CD14-positive monocyte (primary cell): ENCODE results near the gene DNAH11. TPM values are rescaled to one million over a fixed set of nuclear protein-coding genes. Genes with fewer than 3 reads are reported as not detected.
"Not testable (repeated sequence)": the region's sequence is repeated elsewhere in the genome, so short reads cannot be mapped to it uniquely, and the experiment has no call there.

Source experiments
- DNase-seq, 3 donors: peaks; one replicate each; pipeline ENCODE4 v3.0.0-alpha.2; 2011 to 2022
- H2AFZ ChIP-seq: 2 replicates; pipeline ENCODE4 v1.6.0; 2012; ENCODE audit warnings: mild to moderate bottlenecking, low read depth, low read length, inconsistent platforms; ENCODE audit not compliant: insufficient read depth, poor library complexity, severe bottlenecking
- H3K27ac ChIP-seq, 2 donors: 1 replicate in 1 of 2; 2 replicates in 1 of 2; pipeline ENCODE4 v1.5.1; 2012 to 2013; ENCODE audit warnings: low read length in 2 of 2, control low read depth in 1 of 2, inconsistent platforms in 1 of 2, low read depth in 1 of 2, mild to moderate bottlenecking in 1 of 2
- H3K27me3 ChIP-seq, 2 donors: one replicate each; pipeline versions ENCODE4 v1.6.0 to v1.6.1; 2011 to 2013; ENCODE audit warnings: low read length in 2 of 2; ENCODE audit not compliant: control insufficient read depth in 2 of 2, insufficient read depth in 2 of 2
- H3K36me3 ChIP-seq, 2 donors: replicated peaks in 1 of 2; 1 replicate in 1 of 2; 2 replicates in 1 of 2; pipeline versions ENCODE4 v1.5.1 to v1.6.1; 2012 to 2013; ENCODE audit warnings: low read length in 2 of 2, control low read depth in 1 of 2, inconsistent platforms in 1 of 2, mild to moderate bottlenecking in 1 of 2; ENCODE audit not compliant: insufficient read depth in 2 of 2, control insufficient read depth in 1 of 2
- H3K4me1 ChIP-seq, 2 donors: 1 replicate in 1 of 2; 2 replicates in 1 of 2; pipeline versions ENCODE4 v1.5.1 to v1.6.1; 2012 to 2013; ENCODE audit warnings: low read length in 2 of 2, control low read depth in 1 of 2, inconsistent platforms in 1 of 2, mild to moderate bottlenecking in 1 of 2, moderate library complexity in 1 of 2; ENCODE audit not compliant: insufficient read depth in 2 of 2, control insufficient read depth in 1 of 2
- H3K4me2 ChIP-seq: replicated peaks from 2 replicates; pipeline ENCODE3; 2012; ENCODE audit warnings: low read length, moderate library complexity, mild to moderate bottlenecking; ENCODE audit not compliant: poor library complexity, severe bottlenecking; ENCODE audit errors: extremely low read depth
- H3K4me3 ChIP-seq, 3 experiments: fragments of 200-600 bp in 1 of 3; sonication (generic) in 1 of 3; replicated peaks in 1 of 3; 1 replicate in 2 of 3; 2 replicates in 1 of 3; pipeline ENCODE4 v1.5.1; 2011 to 2013; ENCODE audit warnings: low read length in 3 of 3, mild to moderate bottlenecking in 3 of 3, control low read depth in 2 of 3, low read depth in 2 of 3, inconsistent platforms in 1 of 3, moderate library complexity in 1 of 3
- H3K79me2 ChIP-seq: 2 replicates; pipeline ENCODE4 v1.6.0; 2012; ENCODE audit warnings: mild to moderate bottlenecking, control low read depth, inconsistent platforms, low read length, moderate library complexity; ENCODE audit not compliant: insufficient read depth
- H3K9ac ChIP-seq: 2 replicates; pipeline ENCODE4 v1.6.0; 2017; ENCODE audit warnings: low read length, mild to moderate bottlenecking; ENCODE audit not compliant: insufficient read depth, poor library complexity, severe bottlenecking
- H3K9me3 ChIP-seq, 2 donors: replicated peaks in 1 of 2; 1 replicate in 1 of 2; 2 replicates in 1 of 2; pipeline versions ENCODE4 v1.5.1 to v1.6.1; 2012 to 2013; ENCODE audit warnings: low read length in 2 of 2, control low read depth in 1 of 2; ENCODE audit not compliant: control insufficient read depth in 1 of 2, insufficient read depth in 1 of 2
- H4K20me1 ChIP-seq: 2 replicates; pipeline ENCODE4 v1.6.0; 2012; ENCODE audit warnings: mild to moderate bottlenecking, low read length, control low read depth, moderate library complexity; ENCODE audit not compliant: insufficient read depth
- H3K27ac Mint-ChIP-seq, 7 donors: one replicate each; pipeline ENCODE4 v1.8.0; 2020; ENCODE audit warnings: mild to moderate bottlenecking in 7 of 7, mixed read lengths in 7 of 7, moderate library complexity in 6 of 7, inconsistent platforms in 2 of 7
- H3K27me3 Mint-ChIP-seq, 3 donors: one replicate each; pipeline ENCODE4 v1.8.0; 2021 to 2022; ENCODE audit warnings: low read depth in 3 of 3, mild to moderate bottlenecking in 3 of 3, mixed read lengths in 3 of 3, moderate library complexity in 3 of 3, inconsistent platforms in 1 of 3
- H3K36me3 Mint-ChIP-seq, 2 donors: one replicate each; pipeline ENCODE4 v1.8.0; 2020; ENCODE audit warnings: mixed read lengths in 2 of 2, inconsistent platforms in 1 of 2, mild to moderate bottlenecking in 1 of 2
- H3K4me1 Mint-ChIP-seq: one replicate; pipeline ENCODE4 v1.8.0; 2020; ENCODE audit warnings: mild to moderate bottlenecking, mixed read lengths
- H3K4me3 Mint-ChIP-seq, 2 donors: one replicate each; pipeline ENCODE4 v1.8.0; 2020; ENCODE audit warnings: mild to moderate bottlenecking in 2 of 2, mixed read lengths in 2 of 2, moderate library complexity in 1 of 2
- H3K9me3 Mint-ChIP-seq, 7 donors: one replicate each; pipeline ENCODE4 v1.8.0; 2020 to 2022; ENCODE audit warnings: mixed read lengths in 7 of 7, mild to moderate bottlenecking in 6 of 7, moderate library complexity in 6 of 7, inconsistent platforms in 2 of 7
- CTCF ChIP-seq: fragments of 200-600 bp; IDR thresholded peaks from one replicate; pipeline ENCODE4 v1.8.0; 2022; ENCODE audit warnings: antibody characterized with exemption, mild to moderate bottlenecking
- WGBS: methylation state at CpG from one replicate; pipeline ENCODE4 v1.1.5; 2013; ENCODE audit warnings: missing lambda C conversion rate; ENCODE audit not compliant: insufficient coverage; 5-methylcytosine and 5-hydroxymethylcytosine counted together
- intact Hi-C, 2 donors: fragments of 100-400 bp; cut with micrococcal nuclease; formaldehyde crosslinking; loops; one replicate each; pipeline versions ENCODE4 v1.15.0 to v1.15.1; 2023
- polyA plus RNA-seq, 3 donors: library from polyadenylated mRNA; depleted of rRNA in 1 of 3; unstranded in 2 of 3; stranded (reverse) in 1 of 3; fragments of 300-500 nt in 2 of 3; fragments of >200 nt in 1 of 3; fragmentation: Illumina TruSeq in 2 of 3; gene quantifications; 1 replicate in 2 of 3; 2 replicates in 1 of 3; pipeline ENCODE4 v1.2.3, GENCODE V29; 2012 to 2021

Gene DNAH11
- polyA plus RNA-seq, 3 donors: not detected

- H3K4me1 Mint-ChIP-seq, H3K79me2 ChIP-seq, H3K27me3 Mint-ChIP-seq, H3K27me3 ChIP-seq, H3K4me3 Mint-ChIP-seq, H3K27ac Mint-ChIP-seq, H2AFZ ChIP-seq, H3K9me3 ChIP-seq, intact Hi-C loops, H3K27ac ChIP-seq, H3K4me1 ChIP-seq, H3K36me3 Mint-ChIP-seq, H4K20me1 ChIP-seq, H3K4me2 ChIP-seq, H3K9me3 Mint-ChIP-seq, DNase-seq, H3K4me3 ChIP-seq, H3K36me3 ChIP-seq, H3K9ac ChIP-seq: not testable (repeated sequence)
- WGBS: no CpG with 5 or more reads among the region's 1 CpG
Measured at GRCh38 chr7:21700587-21700986, 157.7 kb downstream of the DNAH11 start.

- Histone ChIP-seq H4K20me1 (no peaks in the 10 kb centered on the region), H3K4me3 (no peak overlapping the region), H3K4me1 (no peaks in the 10 kb centered on the region), H3K36me3 (no peaks in the 10 kb centered on the region), H3K4me2 (no peak overlapping the region), H3K79me2 (no peaks in the 10 kb centered on the region), H3K27ac (no peak overlapping the region), H2AFZ (no peak overlapping the region), H3K9me3 (no peaks in the 10 kb centered on the region), H3K9ac (no peak overlapping the region), H3K27me3 (no peaks in the 10 kb centered on the region)
- H3K9me3 Mint-ChIP-seq: peaks cover 0 to 6% (median 0%) of the 10 kb centered on the region in 7 donors
- peaks cover 0 to 3% (median 0%) of the 10 kb centered on the region in 3 donors for H3K27me3 Mint-ChIP-seq
- H3K4me3 Mint-ChIP-seq: no peak overlapping the region
- intact Hi-C loops: no loop called here
- no peak for TF ChIP-seq CTCF
- DNase-seq: no peak
- no peaks in the 10 kb centered on the region for H3K4me1 Mint-ChIP-seq
- 90% methylated on average over 2 of the region's 3 CpGs for WGBS
- no peaks in the 10 kb centered on the region for H3K36me3 Mint-ChIP-seq
- no peak overlapping the region for H3K27ac Mint-ChIP-seq
Measured at GRCh38 chr7:21702303-21702702, 159.5 kb downstream of the DNAH11 start.
